HepG2 (cell line): Measurements from ENCODE around the gene FSIP1. TPM values are rescaled to one million over a fixed set of nuclear protein-coding genes. Genes with fewer than 3 reads are reported as not detected.

Experiments
- ATAC-seq: fragments of 200-7000 bp; cut with Tn5 transposase; 3 replicates; pipeline ENCODE4 v1.9.1; 2020; ENCODE audit warnings: mild to moderate bottlenecking, moderate library complexity
- BruUV-seq: library from RNA; stranded (reverse); fragments of 400-500 nt; replicated peaks from 2 replicates; lab custom pipeline; 2021; lab: Mats Ljungman, UMichigan
- CTCF ChIA-PET: fragments of 300-600 bp; formaldehyde crosslinking; extraction: SDS; loops from one replicate; lab custom pipeline; 2021; ENCODE audit warnings: low total read pairs, inconsistent platforms, low intra/inter-chr PET ratio; lab: Yijun Ruan, JAX
- POLR2A ChIA-PET: fragments of 350-600 bp; sonication (Branson Sonifier 250); formaldehyde crosslinking; loops from one replicate; lab custom pipeline; 2020; ENCODE audit warnings: antibody characterized with exemption, inconsistent platforms; lab: Yijun Ruan, JAX
- DNase-seq: peaks from one replicate; pipeline ENCODE4 v3.0.0-alpha.2; 2015; ENCODE audit warnings: low spot score
- FAIRE-seq: peaks from 3 replicates; lab custom pipeline; 2011; peaks lifted over from hg19 to GRCh38; lab: Jason Lieb, UNC
- H2AFZ ChIP-seq: one replicate; pipeline ENCODE4 v1.6.1; 2011; ENCODE audit warnings: low read length, inconsistent platforms
- H3K27ac ChIP-seq: fragments of 300-600 bp; 3 replicates; pipeline ENCODE4 v1.8.0; 2011; ENCODE audit warnings: mixed run types, mild to moderate bottlenecking, mixed read lengths, low read length, inconsistent platforms; ENCODE audit not compliant: insufficient read depth; ENCODE audit errors: extremely low read length
- H3K27me3 ChIP-seq, 2 experiments: fragments of 200-600 bp in 1 of 2; 2 replicates in 1 of 2; 3 replicates in 1 of 2; pipeline versions ENCODE4 v1.6.0 to v1.8.0; 2011; ENCODE audit warnings: low read length in 2 of 2, mild to moderate bottlenecking in 2 of 2, moderate library complexity in 2 of 2, inconsistent platforms in 1 of 2; ENCODE audit not compliant: insufficient read depth in 2 of 2, control insufficient read depth in 1 of 2
- H3K36me3 ChIP-seq, 2 experiments: fragments of 200-600 bp in 1 of 2; replicated peaks in 1 of 2; 2 replicates in 1 of 2; 3 replicates in 1 of 2; pipeline versions ENCODE4 v1.5.1 to v1.8.0; 2011; ENCODE audit warnings: low read length in 2 of 2, inconsistent platforms in 1 of 2; ENCODE audit not compliant: insufficient read depth in 2 of 2, control insufficient read depth in 1 of 2
- H3K4me1 ChIP-seq: 2 replicates; pipeline ENCODE4 v1.5.1; 2012; ENCODE audit warnings: low read length, inconsistent platforms; ENCODE audit not compliant: insufficient read depth
- H3K4me2 ChIP-seq: 2 replicates; pipeline ENCODE4 v1.6.0; 2011; ENCODE audit warnings: low read depth, low read length, inconsistent platforms
- H3K4me3 ChIP-seq, 3 experiments: fragments of 200-600 bp in 1 of 3; sonication (generic), shearing (Covaris generic) in 1 of 3; replicated peaks in 1 of 3; 2 replicates each; pipeline ENCODE4 v1.5.1; 2011 to 2016; ENCODE audit warnings: low read length in 3 of 3, inconsistent platforms in 2 of 3, low read depth in 2 of 3, mild to moderate bottlenecking in 2 of 3, control low read depth in 1 of 3, mixed read lengths in 1 of 3; ENCODE audit not compliant: insufficient read depth in 1 of 3
- H3K79me2 ChIP-seq: one replicate; pipeline ENCODE4 v1.6.1; 2011; ENCODE audit warnings: low read length, inconsistent platforms; ENCODE audit not compliant: insufficient read depth
- H3K9ac ChIP-seq: 2 replicates; pipeline ENCODE4 v1.6.0; 2011; ENCODE audit warnings: mild to moderate bottlenecking, low read depth, low read length, inconsistent platforms; ENCODE audit not compliant: insufficient read depth
- H3K9me3 ChIP-seq: 2 replicates; pipeline ENCODE4 v1.5.1; 2012; ENCODE audit warnings: mild to moderate bottlenecking, low read length
- H4K20me1 ChIP-seq: 2 replicates; pipeline ENCODE4 v1.6.0; 2011; ENCODE audit warnings: inconsistent platforms, mild to moderate bottlenecking, low read length, moderate library complexity; ENCODE audit not compliant: insufficient read depth
- GLI4 ChIP-seq: sonication (generic); formaldehyde crosslinking; IDR thresholded peaks from 2 replicates; pipeline ENCODE4 v1.5.1; 2020; ENCODE audit warnings: missing genetic modification reagents, mild to moderate bottlenecking, moderate library complexity, borderline replicate concordance
- MAFF ChIP-seq: IDR thresholded peaks from 2 replicates; pipeline ENCODE4 v1.6.1; 2011; ENCODE audit warnings: low read depth, low read length, improper control_type of control experiment
- MAFK ChIP-seq, 2 experiments: IDR thresholded peaks in 1 of 2; conservative IDR thresholded peaks in 1 of 2; 2 replicates each; pipeline ENCODE4 v1.6.1; 2011; ENCODE audit warnings: improper control_type of control experiment in 2 of 2, low read length in 2 of 2
- TFDP2 ChIP-seq: sonication (generic); formaldehyde crosslinking; IDR thresholded peaks from 2 replicates; pipeline ENCODE4 v1.4.0; 2020; ENCODE audit warnings: missing genetic modification reagents
- whole genome bisulfite sequencing: methylation state at CpG from one replicate; pipeline ENCODE4 v1.1.6; 2017; ENCODE audit warnings: low lambda C conversion rate; 5-methylcytosine and 5-hydroxymethylcytosine counted together
- in situ Hi-C: cut with HindIII; loops from 2 replicates; pipeline ENCODE4 v1.10.0; 2017; ENCODE audit warnings: low pct_unique_long_range_greater_than_20kb; ENCODE audit not compliant: extremely low pct_ligation_motif_present
- intact Hi-C: fragments of 100-400 bp; cut with micrococcal nuclease; formaldehyde crosslinking; loops from one replicate; pipeline ENCODE4 v1.10.0; 2022; ENCODE audit not compliant: unreplicated experiment
- polyA plus RNA-seq, 8 experiments: library from polyadenylated mRNA; depleted of rRNA in 3 of 8; stranded (reverse) in 7 of 8; unstranded in 1 of 8; fragments of >200 nt; fragmentation: Illumina TruSeq in 4 of 8; extraction: Trizol in 4 of 8; gene quantifications; 2 replicates each; pipeline versions ENCODE4 v1.2.1 to v1.2.3, GENCODE V29; 2011 to 2016; ENCODE audit warnings: low read depth in 4 of 8, missing spikeins in 1 of 8, mixed read lengths in 1 of 8; ENCODE audit not compliant: insufficient read depth in 1 of 8
- total RNA-seq, 5 experiments: library from RNA; depleted of rRNA; stranded (reverse); fragments of >200 nt; fragmentation: Illumina TruSeq; extraction: Trizol; gene quantifications; 2 replicates each; pipeline ENCODE4 v1.2.3, GENCODE V29; 2016; ENCODE audit warnings: low read depth in 1 of 5

FSIP1 gene
- total and polyA plus RNA-seq, 2 of the 13 experiments (the other 11 are each of a cell fraction or from before 2014, with no cell fraction given), result 0.18 TPM; not detected in 1

GRCh38 chr15:39706206-39706605 is 76.4 kb downstream of the FSIP1 start:
- POLR2A ChIA-PET, result no interaction called here
- 0 out of 2 replicates have a peak, but pooled peaks have one; percentile 11 for TF ChIP-seq MAFF
- no peak for TF ChIP-seq GLI4 (CRISPR knock-in tag)
- TF ChIP-seq MAFK (conservative IDR thresholded peaks at IDR 0.05 in 1 of 2, IDR thresholded peaks at IDR 0.05 in 1 of 2; ENCODE audit: low read length in 2 of 2), result peak in 1 of 2 experiments; percentile 35; a peak in 2 of 4 replicates
- TF ChIP-seq, all 625 proteins: peak for 2

GRCh38 chr15:39704689-39705088 is 78.0 kb downstream of the FSIP1 start:
- WGBS, result 0% methylated on average over 1 of the region's 1 CpG
- POLR2A ChIA-PET, result no interaction called here
- FAIRE-seq (no peak), ATAC-seq (no peak), DNase-seq (no peak)
- H2AFZ ChIP-seq, result no peak overlapping the region
- no peaks in the 10 kb centered on the region for H3K36me3 ChIP-seq
- H3K79me2 ChIP-seq, result no peaks in the 10 kb centered on the region
- no TSS peak for BruUV-seq
- H3K27me3 ChIP-seq, result no peaks in the 10 kb centered on the region
- H4K20me1 ChIP-seq, result no peaks in the 10 kb centered on the region
- intact Hi-C loops (no loop called here), in situ Hi-C loops (no loop called here)
- no peak overlapping the region for H3K27ac ChIP-seq
- no peaks in the 10 kb centered on the region for H3K9me3 ChIP-seq
- CTCF ChIA-PET, result no interaction called here
- H3K4me1 ChIP-seq, result no peaks in the 10 kb centered on the region
- no peak overlapping the region for H3K4me2 ChIP-seq
- TF ChIP-seq TFDP2 (CRISPR knock-in tag), result no peak
- no peak overlapping the region for H3K4me3 ChIP-seq
- H3K9ac ChIP-seq, result no peak overlapping the region

More at GRCh38 chr15:39706206-39706605, 76.4 kb downstream of the FSIP1 start:
- no peaks in the 10 kb centered on the region for H3K9me3 ChIP-seq
- H3K79me2 ChIP-seq, result no peaks in the 10 kb centered on the region
- H3K4me1 ChIP-seq, result no peaks in the 10 kb centered on the region
- 44% methylated on average over 2 of the region's 2 CpGs for WGBS
- CTCF ChIA-PET, result no interaction called here
- DNase-seq (no peak), ATAC-seq (no peak), FAIRE-seq (no peak)
- no peaks in the 10 kb centered on the region for H3K36me3 ChIP-seq
- no peak overlapping the region for H3K9ac ChIP-seq
- H3K4me2 ChIP-seq, result no peak overlapping the region
- no peaks in the 10 kb centered on the region for H3K27me3 ChIP-seq
- intact Hi-C loops (no loop called here), in situ Hi-C loops (no loop called here)
- BruUV-seq, result no TSS peak
- no peak overlapping the region for H3K4me3 ChIP-seq
- no peaks in the 10 kb centered on the region for H4K20me1 ChIP-seq
- no peak overlapping the region for H2AFZ ChIP-seq
- H3K27ac ChIP-seq, result no peak overlapping the region
